Thoracic aorta (tissue), 2 donors: Measurements from ENCODE around the gene NR3C2. TPM values are rescaled to one million over a fixed set of nuclear protein-coding genes. Genes with fewer than 3 reads are reported as not detected.

Experiments
- ATAC-seq: fragments of 150-250 bp; one replicate; pipeline ENCODE4 v1.8.0; 2017; ENCODE audit warnings: low read depth; ENCODE audit not compliant: insufficient number of reproducible peaks, low FRiP score
- DNase-seq: peaks from one replicate; pipeline ENCODE4 v3.0.0-alpha.2; 2020; ENCODE audit warnings: low spot score
- H3K27ac ChIP-seq, 2 donors: fragments of 200-600 bp; sonication (generic); 1 replicate in 1 of 2; 2 replicates in 1 of 2; pipeline ENCODE4 v1.5.1; 2016; ENCODE audit warnings: mild to moderate bottlenecking in 2 of 2, moderate library complexity in 2 of 2
- H3K27me3 ChIP-seq: fragments of 200-600 bp; sonication (generic); replicated peaks from 2 replicates; pipeline ENCODE4 v1.6.0; 2016; ENCODE audit warnings: mild to moderate bottlenecking; ENCODE audit not compliant: insufficient read depth
- H3K36me3 ChIP-seq: fragments of 200-600 bp; sonication (generic); one replicate; pipeline ENCODE4 v1.5.1; 2016
- H3K4me1 ChIP-seq, 2 donors: fragments of 200-600 bp; sonication (generic); 1 replicate in 1 of 2; 2 replicates in 1 of 2; pipeline versions ENCODE4 v1.5.1 to v1.6.0; 2016; ENCODE audit warnings: low read depth in 2 of 2, mild to moderate bottlenecking in 1 of 2; ENCODE audit not compliant: control insufficient read depth in 1 of 2
- H3K4me3 ChIP-seq: fragments of 200-600 bp; sonication (generic); 2 replicates; pipeline ENCODE4 v1.5.1; 2016; ENCODE audit warnings: mild to moderate bottlenecking
- H3K9me3 ChIP-seq: fragments of 200-600 bp; sonication (generic); 2 replicates; pipeline ENCODE4 v1.5.1; 2016
- CTCF ChIP-seq: fragments of 200-600 bp; sonication (generic); IDR thresholded peaks from one replicate; pipeline ENCODE4 v1.5.1; 2019; ENCODE audit warnings: antibody characterized with exemption
- total RNA-seq, 2 donors: library from RNA; depleted of rRNA; stranded (reverse); fragments of >200 nt; gene quantifications; one replicate each; pipeline versions ENCODE4 v1.1.0 to v1.2.3, GENCODE V29; 2016

NR3C2 gene
- total RNA-seq, 2 donors from 2014 or later, result 11.2 to 18.1 TPM

GRCh38 chr4:148436512-148436911, 5.7 kb downstream of the NR3C2 start:
- Histone ChIP-seq H3K27ac (no peak overlapping the region), H3K36me3 (no peaks in the 10 kb centered on the region), H3K9me3 (no peaks in the 10 kb centered on the region), H3K4me3 (no peak overlapping the region), H3K27me3 (no peaks in the 10 kb centered on the region), H3K4me1 (peaks cover 4 to 44% of the 10 kb centered on the region in 2 donors)
- TF ChIP-seq CTCF, result no peak
- ATAC-seq (no peak), DNase-seq (no peak)

GRCh38 chr4:148435654-148436406, 6.4 kb downstream of the NR3C2 start:
- Histone ChIP-seq H3K4me3 (no peak overlapping the region), H3K27me3 (no peaks in the 10 kb centered on the region), H3K27ac (no peak overlapping the region), H3K9me3 (no peaks in the 10 kb centered on the region), H3K4me1 (peaks cover 4 to 37% of the 10 kb centered on the region in 2 donors), H3K36me3 (no peaks in the 10 kb centered on the region)
- ATAC-seq (no peak), DNase-seq (no peak)
- TF ChIP-seq CTCF, result no peak

- Histone ChIP-seq H3K27me3 (no peaks in the 10 kb centered on the region), H3K27ac (no peak overlapping the region), H3K4me3 (no peak overlapping the region), H3K4me1 (peaks cover 4 to 21% of the 10 kb centered on the region in 2 donors), H3K9me3 (no peaks in the 10 kb centered on the region), H3K36me3 (no peaks in the 10 kb centered on the region)
- ATAC-seq, result no peak
- DNase-seq, result no peak
- TF ChIP-seq CTCF, result no peak
Measured at GRCh38 chr4:148434075-148434773, 8.0 kb downstream of the NR3C2 start.

- ATAC-seq (no peak), DNase-seq (no peak)
- H3K27me3 ChIP-seq, result no peaks in the 10 kb centered on the region
- no peak for TF ChIP-seq CTCF
- no peaks in the 10 kb centered on the region for H3K9me3 ChIP-seq
- peaks cover 4 to 16% of the 10 kb centered on the region in 2 donors for H3K4me1 ChIP-seq
- no peak overlapping the region for H3K4me3 ChIP-seq
- H3K27ac ChIP-seq, result no peak overlapping the region
- no peaks in the 10 kb centered on the region for H3K36me3 ChIP-seq
Measured at GRCh38 chr4:148431401-148431800, 10.8 kb downstream of the NR3C2 start.

GRCh38 chr4:148430854-148431253, 11.4 kb downstream of the NR3C2 start:
- Histone ChIP-seq H3K27ac (no peak overlapping the region), H3K4me1 (peaks cover 4 to 16% of the 10 kb centered on the region in 2 donors), H3K4me3 (no peak overlapping the region), H3K36me3 (no peaks in the 10 kb centered on the region), H3K27me3 (no peaks in the 10 kb centered on the region), H3K9me3 (no peaks in the 10 kb centered on the region)
- ATAC-seq, result no peak
- TF ChIP-seq CTCF, result no peak
- no peak for DNase-seq
